Endodermal cell (in vitro differentiated cells): ENCODE results near the gene MPZL2. TPM values are rescaled to one million over a fixed set of nuclear protein-coding genes. Genes with fewer than 3 reads are reported as not detected.

Experiments used
- DNase-seq: peaks from one replicate; pipeline ENCODE4 v3.0.0-alpha.2; 2017
- H3K27ac ChIP-seq: 2 replicates; pipeline ENCODE4 v1.5.1; 2013; ENCODE audit warnings: mild to moderate bottlenecking, low read depth, low read length, moderate library complexity
- H3K27me3 ChIP-seq: 2 replicates; pipeline ENCODE4 v1.6.1; 2013; ENCODE audit warnings: mild to moderate bottlenecking, low read length, moderate library complexity; ENCODE audit not compliant: insufficient read depth, control insufficient read depth, poor library complexity, severe bottlenecking
- H3K36me3 ChIP-seq: 2 replicates; pipeline ENCODE4 v1.7.0; 2013; ENCODE audit warnings: mild to moderate bottlenecking, low read length, moderate library complexity; ENCODE audit not compliant: control insufficient read depth, insufficient read depth
- H3K4me1 ChIP-seq: one replicate; pipeline ENCODE4 v1.7.0; 2013; ENCODE audit warnings: low read length; ENCODE audit not compliant: control insufficient read depth, insufficient read depth
- H3K4me3 ChIP-seq: 2 replicates; pipeline ENCODE4 v1.5.1; 2013; ENCODE audit warnings: mild to moderate bottlenecking, low read length, moderate library complexity
- H3K9ac ChIP-seq: 2 replicates; pipeline ENCODE4 v1.6.1; 2013; ENCODE audit warnings: mild to moderate bottlenecking, low read length, moderate library complexity; ENCODE audit not compliant: poor library complexity, severe bottlenecking; ENCODE audit errors: extremely low read depth
- H3K9me3 ChIP-seq: 2 replicates; pipeline ENCODE4 v1.6.1; 2013; ENCODE audit warnings: mild to moderate bottlenecking, low read length, moderate library complexity; ENCODE audit not compliant: control insufficient read depth
- H3K27ac Mint-ChIP-seq: 2 replicates; pipeline ENCODE4 v1.8.0; 2020; ENCODE audit warnings: mixed read lengths
- H3K27me3 Mint-ChIP-seq: 2 replicates; pipeline ENCODE4 v1.8.0; 2021; ENCODE audit warnings: mild to moderate bottlenecking, mixed read lengths; ENCODE audit not compliant: insufficient read depth
- H3K36me3 Mint-ChIP-seq: 2 replicates; pipeline ENCODE4 v1.8.0; 2020; ENCODE audit warnings: low read depth, mixed read lengths
- H3K4me1 Mint-ChIP-seq: 2 replicates; pipeline ENCODE4 v1.8.0; 2020; ENCODE audit warnings: mixed read lengths
- H3K4me3 Mint-ChIP-seq: 2 replicates; pipeline ENCODE4 v1.8.0; 2020; ENCODE audit warnings: mild to moderate bottlenecking, moderate library complexity, mixed read lengths
- H3K9me3 Mint-ChIP-seq: 2 replicates; pipeline ENCODE4 v1.8.0; 2020; ENCODE audit warnings: mild to moderate bottlenecking, mixed read lengths
- WGBS, 2 experiments: methylation state at CpG; one replicate each; pipeline versions ENCODE4 v1.1.5 to v1.1.7; 2013; ENCODE audit warnings: missing lambda C conversion rate in 2 of 2, mixed read lengths in 1 of 2; ENCODE audit not compliant: insufficient coverage in 1 of 2, insufficient read length in 1 of 2; 5-methylcytosine and 5-hydroxymethylcytosine counted together
- total RNA-seq, 2 donors: library from RNA; stranded (reverse); fragmentation: NEBNext Ultra II Directional in 1 of 2; extraction: Animal tissue kit (Norgen Biotek cat#: 25700) in 1 of 2; gene quantifications; 2 replicates in 1 of 2; 3 replicates in 1 of 2; pipeline ENCODE4 v1.2.1, GENCODE V29; 2021
- TF ChIP-seq, protein P1 (sequence below): fragments of 200-600 bp; sonication (generic); conservative IDR thresholded peaks from 2 replicates; pipeline ENCODE4 v1.5.0; 2021; ENCODE audit warnings: antibody characterized with exemption, mild to moderate bottlenecking

The MPZL2 gene
- total RNA-seq, 2 donors from 2014 or later, result 3.2 to 4.4 TPM

DNA sequence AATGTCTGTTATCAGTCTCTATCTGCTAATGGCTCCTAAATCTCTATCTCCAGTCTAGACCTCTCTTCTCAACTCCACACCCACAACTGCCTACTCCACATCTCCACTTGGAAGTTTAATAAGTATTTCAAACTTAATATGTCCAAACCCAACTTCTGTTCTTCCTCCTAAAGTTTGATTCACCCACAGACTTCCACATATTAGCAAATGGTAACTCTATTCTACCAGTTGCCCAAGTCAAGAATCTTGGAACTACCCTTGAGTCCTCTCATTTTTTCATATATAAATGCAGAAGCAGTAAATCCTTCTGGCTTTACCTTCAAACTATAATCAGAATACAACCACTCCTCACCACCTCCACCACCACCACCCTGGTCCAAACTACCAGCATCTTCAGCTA lies 32.6 kb downstream of the MPZL2 start:
- Mint-ChIP-seq H3K36me3 (no peaks in the 10 kb centered on the region), H3K4me1 (no peaks in the 10 kb centered on the region), H3K9me3 (no peaks in the 10 kb centered on the region), H3K27me3 (no peaks in the 10 kb centered on the region), H3K4me3 (no peak overlapping the region), H3K27ac (no peak overlapping the region)
- TF ChIP-seq, protein P1, sequence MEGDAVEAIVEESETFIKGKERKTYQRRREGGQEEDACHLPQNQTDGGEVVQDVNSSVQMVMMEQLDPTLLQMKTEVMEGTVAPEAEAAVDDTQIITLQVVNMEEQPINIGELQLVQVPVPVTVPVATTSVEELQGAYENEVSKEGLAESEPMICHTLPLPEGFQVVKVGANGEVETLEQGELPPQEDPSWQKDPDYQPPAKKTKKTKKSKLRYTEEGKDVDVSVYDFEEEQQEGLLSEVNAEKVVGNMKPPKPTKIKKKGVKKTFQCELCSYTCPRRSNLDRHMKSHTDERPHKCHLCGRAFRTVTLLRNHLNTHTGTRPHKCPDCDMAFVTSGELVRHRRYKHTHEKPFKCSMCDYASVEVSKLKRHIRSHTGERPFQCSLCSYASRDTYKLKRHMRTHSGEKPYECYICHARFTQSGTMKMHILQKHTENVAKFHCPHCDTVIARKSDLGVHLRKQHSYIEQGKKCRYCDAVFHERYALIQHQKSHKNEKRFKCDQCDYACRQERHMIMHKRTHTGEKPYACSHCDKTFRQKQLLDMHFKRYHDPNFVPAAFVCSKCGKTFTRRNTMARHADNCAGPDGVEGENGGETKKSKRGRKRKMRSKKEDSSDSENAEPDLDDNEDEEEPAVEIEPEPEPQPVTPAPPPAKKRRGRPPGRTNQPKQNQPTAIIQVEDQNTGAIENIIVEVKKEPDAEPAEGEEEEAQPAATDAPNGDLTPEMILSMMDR, result no peak
- Histone ChIP-seq H3K9me3 (no peaks in the 10 kb centered on the region), H3K36me3 (no peaks in the 10 kb centered on the region), H3K9ac (no peak overlapping the region), H3K4me1 (no peaks in the 10 kb centered on the region), H3K4me3 (no peak overlapping the region), H3K27me3 (no peaks in the 10 kb centered on the region), H3K27ac (no peak overlapping the region)
- no peak for DNase-seq

DNA sequence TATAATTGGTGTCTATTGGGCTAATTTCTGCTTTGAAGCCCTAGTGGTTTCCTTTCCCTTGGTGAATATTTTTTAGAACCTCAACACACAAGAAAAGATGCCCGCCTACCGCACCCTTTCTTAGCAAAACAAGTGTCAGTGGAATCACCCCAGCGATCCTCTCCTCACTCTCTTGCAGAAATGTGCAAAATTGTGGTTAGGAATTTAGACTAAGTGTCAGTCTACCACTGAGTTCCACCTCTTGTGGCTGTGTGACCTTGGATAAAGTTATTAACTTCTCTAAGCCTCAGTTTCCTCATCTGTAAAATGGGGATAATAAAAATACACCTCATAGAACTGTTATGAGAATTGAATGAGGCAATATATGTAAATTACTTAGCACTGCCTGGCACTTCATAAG lies 34.0 kb downstream of the MPZL2 start:
- Mint-ChIP-seq H3K27ac (no peak overlapping the region), H3K4me3 (no peak overlapping the region), H3K36me3 (no peaks in the 10 kb centered on the region), H3K4me1 (no peaks in the 10 kb centered on the region), H3K27me3 (peaks cover 3% of the 10 kb centered on the region), H3K9me3 (no peaks in the 10 kb centered on the region)
- Histone ChIP-seq H3K36me3 (no peaks in the 10 kb centered on the region), H3K27ac (no peak overlapping the region), H3K27me3 (no peaks in the 10 kb centered on the region), H3K4me1 (no peaks in the 10 kb centered on the region), H3K9me3 (no peaks in the 10 kb centered on the region), H3K4me3 (no peak overlapping the region), H3K9ac (no peak overlapping the region)
- DNase-seq, result no peak
- WGBS, 2 experiments, result 92 to 100% methylated on average over 2 to 3 of the region's 3 CpGs
- TF ChIP-seq, protein P1, result no peak

DNA sequence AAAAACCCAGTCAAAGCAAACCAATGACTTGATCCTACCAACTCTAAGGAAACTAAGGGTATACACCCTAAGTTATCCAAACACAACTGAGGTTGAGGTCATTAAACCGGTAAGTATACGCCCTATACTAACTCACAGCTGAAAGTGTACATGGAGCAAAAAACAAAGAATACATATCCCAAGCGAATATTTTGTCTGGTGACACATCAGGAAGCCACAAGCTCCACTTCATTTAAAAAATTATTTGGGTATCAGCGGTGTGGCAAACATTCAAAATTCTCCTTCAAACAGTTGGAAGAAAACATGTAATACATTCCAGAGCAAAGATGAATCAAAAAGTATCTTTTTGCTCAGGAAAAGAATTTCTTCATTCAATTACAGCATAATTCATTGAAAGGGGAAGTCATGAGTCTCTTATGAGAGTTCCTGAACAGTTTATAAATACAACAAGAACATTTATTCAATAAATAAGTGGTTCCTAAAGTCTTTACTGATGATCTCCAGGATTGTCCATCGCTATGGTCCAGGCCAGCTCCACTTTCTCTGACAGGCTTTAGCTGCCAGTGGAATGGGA lies 34.7 kb downstream of the MPZL2 start:
- Mint-ChIP-seq H3K36me3 (no peaks in the 10 kb centered on the region), H3K9me3 (no peaks in the 10 kb centered on the region), H3K4me1 (no peaks in the 10 kb centered on the region), H3K27me3 (peaks cover 4% of the 10 kb centered on the region), H3K4me3 (no peak overlapping the region), H3K27ac (no peak overlapping the region)
- Histone ChIP-seq H3K9me3 (no peaks in the 10 kb centered on the region), H3K36me3 (no peaks in the 10 kb centered on the region), H3K27me3 (no peaks in the 10 kb centered on the region), H3K4me3 (no peak overlapping the region), H3K27ac (no peak overlapping the region), H3K4me1 (no peaks in the 10 kb centered on the region), H3K9ac (no peak overlapping the region)
- no peak for DNase-seq
- WGBS, 2 experiments, result 92 to 93% methylated on average over 4 to 5 of the region's 5 CpGs
- TF ChIP-seq, protein P1, result no peak
